ENCODE results near the gene FAM53B.

FAM53B gene

DNA sequence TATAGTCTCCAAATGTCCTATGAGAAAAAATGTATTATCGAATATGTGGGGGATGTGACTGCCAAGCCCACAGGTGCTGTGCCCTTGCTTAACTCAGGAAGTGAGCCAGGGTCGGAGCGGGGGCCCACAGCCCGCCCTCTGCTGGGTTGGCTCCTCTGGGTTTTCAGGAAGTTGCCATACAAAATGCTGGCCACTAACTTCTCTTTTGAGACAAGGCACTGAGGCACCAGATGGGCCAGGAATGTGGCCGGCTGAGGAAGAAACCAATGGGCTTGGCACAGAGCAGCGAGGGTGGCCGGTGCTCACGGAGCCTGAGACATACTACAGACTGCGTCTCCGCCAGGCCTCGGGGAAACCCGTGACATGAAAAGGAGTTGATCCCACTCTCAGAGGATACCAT, 58.9 kb downstream of the FAM53B start:
- H3K4me3 ChIP-seq (ENCODE audit: low read depth, low read length), result no peak overlapping the region
- TF ChIP-seq, protein P1, sequence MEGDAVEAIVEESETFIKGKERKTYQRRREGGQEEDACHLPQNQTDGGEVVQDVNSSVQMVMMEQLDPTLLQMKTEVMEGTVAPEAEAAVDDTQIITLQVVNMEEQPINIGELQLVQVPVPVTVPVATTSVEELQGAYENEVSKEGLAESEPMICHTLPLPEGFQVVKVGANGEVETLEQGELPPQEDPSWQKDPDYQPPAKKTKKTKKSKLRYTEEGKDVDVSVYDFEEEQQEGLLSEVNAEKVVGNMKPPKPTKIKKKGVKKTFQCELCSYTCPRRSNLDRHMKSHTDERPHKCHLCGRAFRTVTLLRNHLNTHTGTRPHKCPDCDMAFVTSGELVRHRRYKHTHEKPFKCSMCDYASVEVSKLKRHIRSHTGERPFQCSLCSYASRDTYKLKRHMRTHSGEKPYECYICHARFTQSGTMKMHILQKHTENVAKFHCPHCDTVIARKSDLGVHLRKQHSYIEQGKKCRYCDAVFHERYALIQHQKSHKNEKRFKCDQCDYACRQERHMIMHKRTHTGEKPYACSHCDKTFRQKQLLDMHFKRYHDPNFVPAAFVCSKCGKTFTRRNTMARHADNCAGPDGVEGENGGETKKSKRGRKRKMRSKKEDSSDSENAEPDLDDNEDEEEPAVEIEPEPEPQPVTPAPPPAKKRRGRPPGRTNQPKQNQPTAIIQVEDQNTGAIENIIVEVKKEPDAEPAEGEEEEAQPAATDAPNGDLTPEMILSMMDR (IDR thresholded peaks at IDR 0.05; ENCODE audit: control insufficient read depth, extremely low read depth, insufficient read depth), result no peak
- no peak for DNase-seq (ENCODE audit: low read depth)

DNA sequence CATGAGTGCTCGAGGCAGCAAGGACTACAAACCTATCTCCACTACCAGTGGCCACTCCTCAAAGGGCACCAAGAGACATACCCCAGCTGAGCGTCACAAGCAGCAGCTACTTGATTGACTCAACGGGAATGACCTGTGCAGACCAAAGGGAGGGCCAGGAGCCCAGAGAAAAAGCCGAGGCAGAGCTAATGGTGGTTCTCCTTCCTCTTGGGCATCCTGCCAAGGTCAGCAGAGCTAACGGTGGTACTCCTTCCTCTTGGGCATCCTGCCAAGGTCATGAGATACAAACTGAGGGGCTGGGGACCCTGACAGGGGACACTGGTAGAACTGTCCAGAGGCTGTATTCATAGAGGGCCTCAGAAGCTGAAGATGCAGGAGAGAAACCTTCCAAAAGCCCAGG, 60.4 kb downstream of the FAM53B start:
- no peak for DNase-seq (ENCODE audit: low read depth)
- TF ChIP-seq, protein P1 (IDR thresholded peaks at IDR 0.05; ENCODE audit: control insufficient read depth, extremely low read depth, insufficient read depth), result no peak
- no peak overlapping the region for H3K4me3 ChIP-seq (ENCODE audit: low read depth, low read length)

DNA sequence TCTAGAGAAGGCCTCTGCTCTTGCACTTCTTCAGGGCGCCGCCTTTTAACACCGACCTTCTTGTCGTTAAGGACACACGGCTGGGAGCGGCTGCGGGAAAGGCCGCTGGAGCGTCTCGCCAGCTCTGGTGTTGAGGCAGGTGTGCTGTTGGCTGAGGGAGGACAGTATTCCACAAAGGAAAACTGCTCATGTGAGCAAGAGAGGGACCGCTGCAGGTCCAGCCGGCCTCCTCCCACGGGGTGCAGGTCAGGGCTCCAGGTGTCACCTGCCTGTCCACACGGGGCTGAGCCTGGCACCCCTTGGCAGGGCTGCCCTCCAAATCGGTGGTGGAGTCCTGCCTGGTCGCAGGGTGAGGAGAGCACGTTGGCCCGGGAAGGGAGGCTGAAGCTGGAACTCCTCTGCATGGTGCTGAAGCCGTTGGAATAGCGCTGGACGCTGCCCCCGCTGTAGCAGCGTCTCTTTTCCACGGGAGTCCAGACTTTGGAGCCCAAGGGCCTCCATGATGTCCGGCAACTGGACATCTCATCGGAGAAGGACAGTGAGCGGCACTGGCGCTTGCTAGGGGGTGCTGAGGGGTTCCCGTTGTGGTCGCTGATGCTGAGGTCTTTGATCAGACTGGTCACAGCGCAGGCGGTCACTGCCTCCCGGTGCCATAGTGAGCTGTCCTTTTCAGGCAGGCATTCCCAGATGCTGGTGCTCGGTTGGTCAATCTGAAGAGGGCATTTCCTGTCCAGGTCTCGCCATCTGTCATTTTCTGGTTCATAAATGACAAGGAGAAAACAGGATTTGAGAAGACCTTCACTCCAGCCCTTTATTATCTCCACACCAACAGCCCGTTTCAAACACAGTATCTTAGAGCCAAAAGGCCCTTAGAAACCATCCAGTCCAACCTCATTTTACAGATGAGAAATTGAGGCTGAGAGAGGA, 62.3 kb downstream of the FAM53B start:
- DNase-seq (ENCODE audit: low read depth), result no peak
- no peak overlapping the region for H3K4me3 ChIP-seq (ENCODE audit: low read depth, low read length)
- TF ChIP-seq, protein P1 (IDR thresholded peaks at IDR 0.05; ENCODE audit: control insufficient read depth, extremely low read depth, insufficient read depth), result no peak

DNA sequence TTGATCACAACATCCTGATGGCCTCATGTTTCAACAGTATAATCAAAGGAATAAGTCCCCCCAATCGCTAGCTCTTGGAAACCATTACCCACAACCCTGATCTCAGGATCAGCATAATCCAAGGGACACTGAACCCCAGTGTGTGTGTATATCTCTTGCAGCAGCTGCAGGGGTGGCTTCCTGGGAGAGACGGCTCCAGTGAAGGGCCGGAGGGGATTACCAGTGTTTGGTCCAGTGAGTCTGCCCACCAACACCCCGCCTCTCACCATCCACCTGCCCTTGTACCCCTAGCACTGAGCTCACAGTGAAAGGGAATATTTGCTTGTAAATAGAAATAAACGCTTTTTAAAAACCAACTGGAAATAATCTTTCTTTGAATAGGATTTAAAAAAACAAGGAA, 63.1 kb downstream of the FAM53B start:
- no peak for DNase-seq (ENCODE audit: low read depth)
- TF ChIP-seq, protein P1 (IDR thresholded peaks at IDR 0.05; ENCODE audit: control insufficient read depth, extremely low read depth, insufficient read depth), result no peak

DNA sequence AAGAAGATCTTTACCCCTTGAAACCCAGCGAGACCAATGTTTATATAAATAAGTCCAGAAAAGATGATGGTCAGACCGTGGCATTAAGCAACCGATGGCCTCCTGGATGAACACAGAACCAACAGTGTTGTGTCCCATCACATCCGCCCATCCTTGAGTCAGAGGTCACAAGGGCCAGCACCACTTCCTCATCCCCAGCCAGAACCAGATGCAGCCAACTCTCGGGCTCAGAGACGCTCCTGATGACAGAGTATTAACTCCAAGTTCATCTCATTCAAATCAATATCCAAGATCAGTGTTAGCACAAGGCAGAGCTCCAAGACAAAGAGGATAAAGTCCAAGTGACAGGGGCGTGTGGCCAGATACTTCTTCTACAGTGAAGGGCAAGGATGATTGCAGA, 63.5 kb downstream of the FAM53B start:
- DNase-seq (ENCODE audit: low read depth), result peak; percentile 10
- TF ChIP-seq, protein P1 (IDR thresholded peaks at IDR 0.05; ENCODE audit: control insufficient read depth, extremely low read depth, insufficient read depth), result no peak
- no peak overlapping the region for H3K4me3 ChIP-seq (ENCODE audit: low read depth, low read length)

More for the DNA sequence above, 63.1 kb downstream of the FAM53B start:
- H3K4me3 ChIP-seq (ENCODE audit: low read depth, low read length), result no peak overlapping the region

DNA sequence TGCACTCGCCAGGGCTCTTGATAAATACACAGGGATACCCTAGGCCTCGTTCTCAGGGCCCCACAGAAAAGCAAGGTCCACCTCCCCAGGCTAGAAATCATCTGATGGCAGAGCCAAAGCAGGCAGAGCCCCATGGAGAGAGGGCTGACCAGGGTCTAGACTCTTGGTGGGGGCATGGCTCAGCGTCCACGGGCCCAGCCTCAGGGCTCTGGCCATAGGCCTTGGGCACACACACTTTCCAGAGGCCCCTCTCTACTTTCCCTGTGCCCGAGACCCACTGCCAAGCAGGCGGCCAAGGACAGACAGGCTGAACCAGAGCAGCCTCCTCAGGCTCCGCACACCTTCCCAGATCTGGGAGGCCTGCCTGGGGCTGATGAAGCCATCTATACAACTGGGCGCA, 64.8 kb downstream of the FAM53B start:
- H3K4me3 ChIP-seq (ENCODE audit: low read depth, low read length), result no peak overlapping the region
- TF ChIP-seq, protein P1 (IDR thresholded peaks at IDR 0.05; ENCODE audit: control insufficient read depth, extremely low read depth, insufficient read depth), result no peak
- no peak for DNase-seq (ENCODE audit: low read depth)

Data from LNCaP clone FGC (cell line).